GM19455 (cell line): ENCODE data around the gene REELD1.
A peak's percentile ranks its signal among the peaks of the same experiment; 100 is the strongest.

Source experiments
- ATAC-seq: cut with Tn5 transposase; IDR thresholded peaks from one replicate; pipeline ENCODE4 v1.9.1; 2021; ENCODE audit not compliant: unreplicated experiment

REELD1 gene

DNA sequence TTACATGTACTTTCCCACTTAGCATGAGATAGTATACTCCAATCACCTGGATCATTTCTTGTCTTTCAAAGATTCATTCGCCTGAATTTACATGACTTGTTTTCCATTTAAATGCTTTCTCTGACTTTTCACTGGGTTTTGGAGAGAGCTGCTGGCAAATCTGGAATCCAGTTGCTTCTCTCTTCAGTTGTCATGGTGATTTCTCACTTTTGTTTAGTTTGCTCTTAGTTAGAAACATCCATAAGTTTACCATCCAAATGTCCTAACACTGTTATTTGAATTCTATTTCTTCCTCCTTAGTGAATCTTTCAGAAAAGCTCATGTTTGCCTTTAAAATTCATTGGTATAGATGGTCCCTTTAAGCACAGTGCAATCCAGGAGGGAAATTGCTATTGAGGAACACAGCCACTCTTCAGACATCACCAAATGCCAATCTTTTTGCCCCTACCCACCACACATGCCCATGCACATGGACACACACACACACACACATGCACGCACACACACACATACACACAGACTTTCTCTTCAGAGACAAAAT lies 51.7 kb downstream of the REELD1 start:
- no peak for ATAC-seq

GRCh38 chr4:146267826-146268225 lies 53.5 kb downstream of the REELD1 start:
- ATAC-seq = no peak

- ATAC-seq = peak; percentile 56
Measured at GRCh38 chr4:146269228-146269653, 54.9 kb downstream of the REELD1 start.

- no peak for ATAC-seq
Measured at GRCh38 chr4:146271466-146271865, 57.1 kb downstream of the REELD1 start.

GRCh38 chr4:146273204-146273901 lies 59.0 kb downstream of the REELD1 start:
- peak; percentile 66 for ATAC-seq

DNA sequence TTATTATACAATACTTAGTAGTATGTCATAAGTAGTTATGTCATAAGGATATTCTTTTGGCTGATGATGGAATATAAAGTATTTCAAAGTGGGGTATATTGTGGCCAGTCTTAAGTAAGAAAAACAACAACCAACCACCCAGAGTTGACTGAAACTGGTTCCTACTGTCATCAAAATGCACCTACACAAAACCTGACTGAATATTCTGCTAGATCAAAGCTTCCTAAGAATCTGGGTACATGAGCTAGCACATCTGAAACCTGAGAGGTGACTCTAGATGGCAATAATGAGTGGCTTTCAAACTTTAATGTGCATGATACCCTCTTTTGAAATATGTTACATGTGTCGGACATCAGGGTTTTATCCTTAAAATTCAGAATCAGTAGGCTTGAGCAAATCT lies 60.4 kb downstream of the REELD1 start:
- no peak for ATAC-seq

DNA sequence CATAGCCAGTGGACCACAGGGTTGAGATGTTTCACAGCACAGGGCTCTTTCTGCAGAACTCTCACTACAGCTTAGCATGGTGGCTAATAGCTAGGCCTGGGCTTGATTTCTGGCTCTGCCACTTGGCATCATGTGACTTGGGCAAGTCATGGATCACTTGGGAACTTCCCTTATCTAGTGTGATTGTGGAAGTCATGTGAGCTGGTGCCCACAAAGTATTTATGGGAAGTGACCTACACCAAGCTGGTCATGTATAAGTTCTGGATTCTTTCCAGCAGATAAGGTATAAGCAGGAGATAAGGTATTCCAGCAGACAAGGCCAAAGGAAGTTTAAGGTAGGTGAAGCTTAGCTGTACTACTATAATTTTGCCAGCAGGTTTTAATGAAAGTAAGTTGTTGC lies 61.0 kb downstream of the REELD1 start:
- ATAC-seq = no peak

- no peak for ATAC-seq
Measured at GRCh38 chr4:146278986-146279385, 64.6 kb downstream of the REELD1 start.
